HFFc6 (cell line): ENCODE results near the gene XPNPEP1. TPM values are rescaled to one million over a fixed set of nuclear protein-coding genes. Genes with fewer than 3 reads are reported as not detected.

Experiments
- DNase-seq: peaks from one replicate; pipeline ENCODE4 v3.0.0-alpha.2; 2018
- H3K27ac Mint-ChIP-seq: 2 replicates; pipeline ENCODE4 v1.8.0; 2020; ENCODE audit warnings: mild to moderate bottlenecking, mixed read lengths
- H3K27me3 Mint-ChIP-seq: 2 replicates; pipeline ENCODE4 v1.8.0; 2021; ENCODE audit warnings: mild to moderate bottlenecking, moderate library complexity, mixed read lengths; ENCODE audit not compliant: insufficient read depth
- H3K36me3 Mint-ChIP-seq: 2 replicates; pipeline ENCODE4 v1.8.0; 2021; ENCODE audit warnings: low read depth, mixed read lengths
- H3K4me1 Mint-ChIP-seq: 2 replicates; pipeline ENCODE4 v1.8.0; 2020; ENCODE audit warnings: low read depth, mixed read lengths
- H3K4me3 Mint-ChIP-seq: 2 replicates; pipeline ENCODE4 v1.8.0; 2020; ENCODE audit warnings: mild to moderate bottlenecking, moderate library complexity, mixed read lengths
- H3K9me3 Mint-ChIP-seq: 2 replicates; pipeline ENCODE4 v1.8.0; 2020; ENCODE audit warnings: mild to moderate bottlenecking, mixed read lengths
- total RNA-seq, 6 experiments: library from RNA; stranded (reverse); fragmentation: NEBNext Ultra II Directional; extraction: Animal tissue kit (Norgen Biotek cat#: 25700); gene quantifications; 2 replicates in 1 of 6; 3 replicates in 5 of 6; pipeline ENCODE4 v1.2.3, GENCODE V29; 2021
- TF ChIP-seq, protein P1 (sequence below): fragments of 200-600 bp; sonication (generic); IDR thresholded peaks from 2 replicates; pipeline ENCODE4 v1.5.0; 2021; ENCODE audit warnings: antibody characterized with exemption, mild to moderate bottlenecking

XPNPEP1 gene
- total RNA-seq, 6 experiments from 2014 or later = 54.1 to 62.7 (median 58.9) TPM

DNA sequence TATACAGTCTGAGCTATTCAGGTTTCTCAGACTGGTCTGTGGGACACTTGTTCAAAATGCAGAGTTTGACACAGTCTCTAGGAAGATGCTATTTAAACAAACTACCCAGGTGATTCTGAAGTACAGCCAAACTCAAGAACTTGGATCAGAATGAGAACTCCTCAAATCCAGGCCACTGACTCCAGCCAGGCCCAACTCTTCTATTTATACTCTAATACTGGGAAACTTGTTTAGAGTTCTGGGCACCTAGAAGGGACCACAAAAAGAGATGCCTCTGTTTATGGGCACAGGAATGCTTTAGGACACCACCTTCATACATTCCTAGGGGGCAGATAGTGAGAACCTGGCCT lies 44.4 kb upstream of the XPNPEP1 start:
- H3K4me3 Mint-ChIP-seq = peak overlapping the region; percentile 80
- no peak for DNase-seq
- H3K27ac Mint-ChIP-seq = peak overlapping the region; percentile 85
- H3K9me3 Mint-ChIP-seq = no peaks in the 10 kb centered on the region
- TF ChIP-seq, protein P1, sequence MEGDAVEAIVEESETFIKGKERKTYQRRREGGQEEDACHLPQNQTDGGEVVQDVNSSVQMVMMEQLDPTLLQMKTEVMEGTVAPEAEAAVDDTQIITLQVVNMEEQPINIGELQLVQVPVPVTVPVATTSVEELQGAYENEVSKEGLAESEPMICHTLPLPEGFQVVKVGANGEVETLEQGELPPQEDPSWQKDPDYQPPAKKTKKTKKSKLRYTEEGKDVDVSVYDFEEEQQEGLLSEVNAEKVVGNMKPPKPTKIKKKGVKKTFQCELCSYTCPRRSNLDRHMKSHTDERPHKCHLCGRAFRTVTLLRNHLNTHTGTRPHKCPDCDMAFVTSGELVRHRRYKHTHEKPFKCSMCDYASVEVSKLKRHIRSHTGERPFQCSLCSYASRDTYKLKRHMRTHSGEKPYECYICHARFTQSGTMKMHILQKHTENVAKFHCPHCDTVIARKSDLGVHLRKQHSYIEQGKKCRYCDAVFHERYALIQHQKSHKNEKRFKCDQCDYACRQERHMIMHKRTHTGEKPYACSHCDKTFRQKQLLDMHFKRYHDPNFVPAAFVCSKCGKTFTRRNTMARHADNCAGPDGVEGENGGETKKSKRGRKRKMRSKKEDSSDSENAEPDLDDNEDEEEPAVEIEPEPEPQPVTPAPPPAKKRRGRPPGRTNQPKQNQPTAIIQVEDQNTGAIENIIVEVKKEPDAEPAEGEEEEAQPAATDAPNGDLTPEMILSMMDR = no peak
- H3K36me3 Mint-ChIP-seq = no peaks in the 10 kb centered on the region
- H3K27me3 Mint-ChIP-seq = no peaks in the 10 kb centered on the region
- peaks cover 55% of the 10 kb centered on the region for H3K4me1 Mint-ChIP-seq

DNA sequence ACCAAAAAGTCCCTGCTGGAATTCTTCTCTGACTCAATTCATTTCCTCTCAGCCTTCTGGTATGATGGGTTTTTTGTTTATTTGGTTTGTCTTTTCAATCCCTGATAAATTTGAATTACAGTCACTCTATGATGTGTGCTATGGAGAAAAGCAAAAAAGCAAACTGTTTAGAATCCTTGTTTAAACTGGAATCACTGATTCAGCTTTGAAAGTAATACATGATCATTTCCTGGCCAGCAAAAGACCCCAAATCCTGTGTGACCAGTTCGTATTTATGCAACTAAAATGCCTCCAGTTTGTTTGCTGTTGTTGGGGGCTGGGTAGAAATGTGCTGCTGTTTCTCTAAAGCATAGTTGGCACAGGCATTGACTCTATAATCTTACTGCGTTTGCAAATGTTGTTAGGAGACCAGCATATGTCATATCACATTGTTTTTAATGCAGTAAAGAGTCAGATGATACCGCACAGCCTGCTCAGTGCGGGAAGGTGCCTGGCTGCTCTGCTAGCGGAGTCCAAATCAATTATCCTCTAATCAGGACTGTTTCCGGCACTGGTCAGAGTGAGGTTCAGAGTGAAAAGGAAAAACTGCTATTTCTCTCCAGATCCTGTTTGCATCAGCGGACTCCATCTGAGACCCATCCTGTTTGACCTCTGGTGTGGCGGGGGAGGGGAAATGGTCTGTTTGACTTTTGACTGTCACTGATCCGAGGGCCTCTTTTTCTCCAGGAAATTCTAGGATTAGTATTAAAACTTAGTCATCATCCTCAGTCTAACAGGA lies 43.8 kb upstream of the XPNPEP1 start:
- H3K4me3 Mint-ChIP-seq = peak overlapping the region; percentile 80

DNA sequence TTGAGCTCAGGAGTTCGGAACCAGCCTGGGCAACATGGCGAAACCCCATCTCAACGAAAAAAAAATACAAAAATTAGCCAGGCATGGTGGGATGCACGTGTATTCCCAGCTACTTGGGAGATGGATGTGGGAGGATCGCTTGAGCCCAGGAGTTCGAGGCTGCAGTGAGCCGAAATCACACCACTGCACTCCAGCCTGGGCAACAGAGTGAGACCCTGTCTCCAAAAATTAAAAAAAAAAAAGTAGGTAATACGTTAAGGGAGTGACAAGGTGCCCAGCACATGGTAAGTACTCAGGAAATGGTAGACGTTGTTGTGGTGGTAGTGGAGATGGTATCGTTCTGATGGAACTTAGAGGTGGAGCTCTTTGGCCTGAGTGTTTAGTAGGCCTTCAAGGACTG lies 41.0 kb upstream of the XPNPEP1 start:
- no peak overlapping the region for H3K27ac Mint-ChIP-seq
- H3K27me3 Mint-ChIP-seq = no peaks in the 10 kb centered on the region
- TF ChIP-seq, protein P1 = no peak
- no peaks in the 10 kb centered on the region for H3K9me3 Mint-ChIP-seq
- peaks cover 70% of the 10 kb centered on the region for H3K4me1 Mint-ChIP-seq
- H3K4me3 Mint-ChIP-seq = no peak overlapping the region
- no peaks in the 10 kb centered on the region for H3K36me3 Mint-ChIP-seq
- DNase-seq = no peak

More for the DNA sequence above, 43.8 kb upstream of the XPNPEP1 start:
- H3K36me3 Mint-ChIP-seq = no peaks in the 10 kb centered on the region
- H3K27me3 Mint-ChIP-seq = no peaks in the 10 kb centered on the region
- TF ChIP-seq, protein P1 = no peak
- peak overlapping the region; percentile 85 for H3K27ac Mint-ChIP-seq
- no peaks in the 10 kb centered on the region for H3K9me3 Mint-ChIP-seq
- H3K4me1 Mint-ChIP-seq = peaks cover 61% of the 10 kb centered on the region
- DNase-seq = peak; percentile 44

DNA sequence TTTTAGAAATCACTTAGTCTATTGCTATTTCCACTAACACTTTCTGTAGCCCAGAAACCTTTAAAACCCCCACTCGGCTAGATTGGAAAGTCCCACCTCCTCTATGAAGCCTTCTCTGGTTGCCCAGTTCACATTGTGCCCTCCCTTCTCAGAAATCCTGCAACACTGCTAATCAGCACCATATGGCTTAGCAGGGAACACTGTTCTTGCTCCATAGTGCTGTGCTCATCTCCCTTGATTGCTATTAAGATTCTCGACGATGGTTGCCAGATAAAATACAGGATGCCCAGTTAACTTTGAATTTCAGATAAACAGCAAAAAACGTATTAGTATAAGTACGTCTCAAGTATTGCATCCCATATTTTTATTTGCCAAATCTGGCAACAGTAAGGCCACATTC lies 40.1 kb upstream of the XPNPEP1 start:
- TF ChIP-seq, protein P1 = no peak
- Mint-ChIP-seq H3K36me3 (no peaks in the 10 kb centered on the region), H3K4me1 (peaks cover 62% of the 10 kb centered on the region), H3K4me3 (no peak overlapping the region), H3K27ac (no peak overlapping the region), H3K9me3 (no peaks in the 10 kb centered on the region), H3K27me3 (no peaks in the 10 kb centered on the region)
- no peak for DNase-seq

DNA sequence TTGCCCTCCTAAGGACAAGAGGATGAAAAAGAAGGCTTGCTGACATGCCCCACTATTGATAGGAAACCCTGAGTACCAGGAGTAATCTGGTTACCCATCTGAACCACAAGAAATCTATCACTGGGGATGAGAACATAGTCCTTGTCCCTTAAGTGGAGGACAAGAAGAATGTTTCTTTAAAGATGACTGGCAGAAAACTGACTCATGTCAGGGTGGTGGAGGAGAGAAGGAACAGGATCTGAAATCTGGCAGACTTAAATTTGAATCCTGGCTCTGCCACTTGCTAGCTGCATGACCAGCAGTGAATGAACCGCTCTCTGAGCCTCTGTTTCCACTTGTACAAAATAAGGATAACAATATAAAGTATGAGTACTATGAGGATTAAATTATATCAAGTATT lies 38.9 kb upstream of the XPNPEP1 start:
- H3K4me1 Mint-ChIP-seq = peaks cover 50% of the 10 kb centered on the region
- no peak overlapping the region for H3K27ac Mint-ChIP-seq
- no peaks in the 10 kb centered on the region for H3K27me3 Mint-ChIP-seq
- H3K36me3 Mint-ChIP-seq = no peaks in the 10 kb centered on the region
- DNase-seq = peak; percentile 9
- H3K4me3 Mint-ChIP-seq = no peak overlapping the region
- H3K9me3 Mint-ChIP-seq = no peaks in the 10 kb centered on the region
- TF ChIP-seq, protein P1 = no peak
